ENCODE measurements around the gene GPR25.

DNA sequence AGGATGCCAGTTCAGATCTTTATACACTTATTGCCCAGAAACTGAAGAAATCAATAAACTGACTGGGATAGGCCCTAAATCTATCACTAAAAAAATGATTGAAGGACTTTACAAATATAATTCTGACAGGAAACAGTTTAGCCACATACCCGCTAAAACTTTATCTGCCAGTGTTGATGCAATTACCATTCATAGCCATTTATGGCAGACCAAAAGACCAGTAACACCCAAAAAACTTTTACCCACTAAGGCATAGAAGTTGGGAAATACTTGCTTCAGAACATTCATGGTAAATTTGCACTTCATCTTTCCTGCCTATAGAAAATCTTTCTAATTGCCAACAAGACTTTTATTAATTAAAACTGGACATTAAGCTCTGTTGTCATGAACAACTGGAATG is 15.0 kb upstream of the GPR25 start:
- no peak for TF ChIP-seq POLR2AphosphoS5 (IDR thresholded peaks at IDR 0.05; ENCODE audit: low read depth, low read length)
- no peak for TF ChIP-seq POLR2A (IDR thresholded peaks at IDR 0.05; ENCODE audit: low read depth, low read length)
